PC-9 (cell line): Measurements from ENCODE around the gene MPP3. TPM values are rescaled to one million over a fixed set of nuclear protein-coding genes. Genes with fewer than 3 reads are reported as not detected.
A peak's percentile ranks its signal among the peaks of the same experiment; 100 is the strongest.

Experiments used
- BruUV-seq: library from RNA; stranded (reverse); fragments of 400-500 nt; replicated peaks from 2 replicates; lab custom pipeline; 2021; lab: Mats Ljungman, UMichigan
- CTCF ChIA-PET: fragments of 300-600 bp; sonication (Branson Sonifier 250); formaldehyde crosslinking; loops from one replicate; lab custom pipeline; 2022; ENCODE audit warnings: antibody characterized with exemption; lab: Charles Lee
- POLR2A ChIA-PET: fragments of 300-600 bp; sonication (Branson Sonifier 250); formaldehyde crosslinking; loops from one replicate; lab custom pipeline; 2022; ENCODE audit warnings: antibody characterized with exemption; ENCODE audit not compliant: unreplicated experiment; lab: Charles Lee
- DNase-seq, 2 experiments: peaks; one replicate each; pipeline versions ENCODE4 v3.0.0 to v3.0.0-alpha.2; 2015 to 2022; ENCODE audit warnings: mixed read lengths in 1 of 2
- H2AFZ ChIP-seq: fragments of 200-600 bp; sonication (generic); 2 replicates; pipeline ENCODE4 v1.8.1; 2017; ENCODE audit warnings: antibody characterized with exemption
- H3F3A ChIP-seq: fragments of 200-600 bp; sonication (generic); 2 replicates; pipeline ENCODE4 v1.8.1; 2017; ENCODE audit warnings: antibody characterized with exemption, mild to moderate bottlenecking, low read depth; ENCODE audit not compliant: insufficient read depth
- H3K27ac ChIP-seq: fragments of 200-600 bp; sonication (generic); 2 replicates; pipeline ENCODE4 v1.6.1; 2016; ENCODE audit warnings: mixed run types
- H3K27me3 ChIP-seq: fragments of 200-600 bp; sonication (generic); 2 replicates; pipeline ENCODE4 v1.6.1; 2016; ENCODE audit warnings: low read depth, mixed run types; ENCODE audit not compliant: insufficient read depth
- H3K36me3 ChIP-seq: fragments of 200-600 bp; sonication (generic); 2 replicates; pipeline ENCODE4 v1.6.1; 2016; ENCODE audit warnings: low read depth, mixed run types
- H3K4me1 ChIP-seq: fragments of 200-600 bp; sonication (generic); replicated peaks from 2 replicates; pipeline ENCODE4 v1.6.1; 2016; ENCODE audit warnings: mixed run types; ENCODE audit not compliant: insufficient read depth
- H3K4me2 ChIP-seq: fragments of 200-600 bp; sonication (generic); 2 replicates; pipeline ENCODE4 v1.6.1; 2017; ENCODE audit warnings: mixed run types
- H3K4me3 ChIP-seq: fragments of 200-600 bp; sonication (generic); 2 replicates; pipeline ENCODE4 v1.6.1; 2016; ENCODE audit warnings: mixed run types
- H3K79me2 ChIP-seq: fragments of 200-600 bp; sonication (generic); 2 replicates; pipeline ENCODE4 v1.6.1; 2017; ENCODE audit warnings: low read depth, mixed run types
- H3K9me2 ChIP-seq: fragments of 200-600 bp; sonication (generic); 2 replicates; pipeline ENCODE4 v1.8.1; 2017; ENCODE audit warnings: mild to moderate bottlenecking; ENCODE audit not compliant: insufficient read depth
- H3K9me3 ChIP-seq: fragments of 200-600 bp; sonication (generic); 2 replicates; pipeline ENCODE4 v1.8.1; 2016; ENCODE audit warnings: low read depth; ENCODE audit not compliant: insufficient read depth
- H4K20me1 ChIP-seq: fragments of 200-600 bp; sonication (generic); 2 replicates; pipeline ENCODE4 v1.8.1; 2017; ENCODE audit not compliant: insufficient read depth
- CTCF ChIP-seq: fragments of 200-600 bp; sonication (generic); conservative IDR thresholded peaks from 2 replicates; pipeline ENCODE4 v1.6.1; 2017; ENCODE audit warnings: mixed run types, antibody characterized with exemption, mild to moderate bottlenecking, moderate library complexity
- EZH2 ChIP-seq: fragments of 200-600 bp; sonication (generic); IDR thresholded peaks from 2 replicates; pipeline ENCODE4 v1.8.0; 2017; ENCODE audit warnings: antibody characterized with exemption, low read depth
- intact Hi-C: fragments of 100-400 bp; cut with micrococcal nuclease; formaldehyde crosslinking; loops from one replicate; pipeline ENCODE4 v1.10.0; 2022; ENCODE audit not compliant: unreplicated experiment
- total RNA-seq: library from RNA; stranded (reverse); gene quantifications from 2 replicates; pipeline ENCODE4 v1.2.3, GENCODE V29; 2021

MPP3 gene
- total RNA-seq, 1 experiment from 2014 or later, result 17.4 TPM

GRCh38 chr17:43817826-43818225 lies 15.1 kb downstream of the MPP3 start:
- ChIA-PET CTCF (no interaction called here), POLR2A (no interaction called here)
- H3K4me2 ChIP-seq, result no peak overlapping the region
- H3K36me3 ChIP-seq, result 0 out of 2 replicates have a peak, but pooled peaks cover 15% of the 10 kb centered on the region
- no peak for DNase-seq
- H3K4me3 ChIP-seq, result no peak overlapping the region
- H3K79me2 ChIP-seq, result no peaks in the 10 kb centered on the region
- H3K9me3 ChIP-seq, result no peaks in the 10 kb centered on the region
- H3K9me2 ChIP-seq, result no peaks in the 10 kb centered on the region
- H4K20me1 ChIP-seq, result no peaks in the 10 kb centered on the region
- no peak overlapping the region for H3K27ac ChIP-seq
- H2AFZ ChIP-seq, result no peak overlapping the region
- intact Hi-C loops, result no loop called here
- no TSS peak for BruUV-seq
- TF ChIP-seq CTCF (no peak), EZH2 (no peak)
- peaks cover 27% of the 10 kb centered on the region for H3K4me1 ChIP-seq
- no peaks in the 10 kb centered on the region for H3K27me3 ChIP-seq
- H3F3A ChIP-seq, result peaks cover 7% of the 10 kb centered on the region

GRCh38 chr17:43816336-43817320 lies 16.3 kb downstream of the MPP3 start:
- H3K4me1 ChIP-seq, result peaks cover 27% of the 10 kb centered on the region
- no peaks in the 10 kb centered on the region for H3K9me3 ChIP-seq
- H3K79me2 ChIP-seq, result no peaks in the 10 kb centered on the region
- no peak overlapping the region for H3K27ac ChIP-seq
- H3K4me2 ChIP-seq, result no peak overlapping the region
- TF ChIP-seq CTCF (no peak), EZH2 (no peak)
- no peak overlapping the region for H3K4me3 ChIP-seq
- CTCF ChIA-PET, result no interaction called here
- BruUV-seq, result no TSS peak
- H2AFZ ChIP-seq, result no peak overlapping the region
- H3K27me3 ChIP-seq, result no peaks in the 10 kb centered on the region
- DNase-seq, result no peak
- 0 out of 2 replicates have a peak, but pooled peaks cover 15% of the 10 kb centered on the region for H3K36me3 ChIP-seq
- POLR2A ChIA-PET, result no interaction called here
- no peaks in the 10 kb centered on the region for H3K9me2 ChIP-seq
- intact Hi-C loops, result no loop called here
- no peaks in the 10 kb centered on the region for H4K20me1 ChIP-seq
- peaks cover 7% of the 10 kb centered on the region for H3F3A ChIP-seq

- POLR2A ChIA-PET, result no interaction called here
- intact Hi-C loops, result no loop called here
- no TSS peak for BruUV-seq
- Histone ChIP-seq H3K4me3 (no peak overlapping the region), H3K27ac (peak overlapping the region; percentile 81), H3K79me2 (no peaks in the 10 kb centered on the region), H2AFZ (no peak overlapping the region), H3K4me2 (peak overlapping the region; percentile 60), H3K27me3 (no peaks in the 10 kb centered on the region), H3K9me2 (no peaks in the 10 kb centered on the region), H3K4me1 (peaks cover 27% of the 10 kb centered on the region), H3F3A (peaks cover 7% of the 10 kb centered on the region), H3K36me3 (0 out of 2 replicates have a peak, but pooled peaks cover 15% of the 10 kb centered on the region), H3K9me3 (no peaks in the 10 kb centered on the region), H4K20me1 (no peaks in the 10 kb centered on the region)
- DNase-seq, result peak; percentile 7 to 84
- CTCF ChIA-PET, result no interaction called here
- TF ChIP-seq EZH2 (no peak), CTCF (no peak)
These were observed 18.2 kb downstream of the MPP3 start for GRCh38 chr17:43814714-43815113.
